Body of pancreas (tissue), 4 donors: ENCODE measurements around the gene ITPR2. TPM values are rescaled to one million over a fixed set of nuclear protein-coding genes. Genes with fewer than 3 reads are reported as not detected.
A peak's percentile ranks its signal among the peaks of the same experiment; 100 is the strongest.
"Not testable (repeated sequence)": the region's sequence is repeated elsewhere in the genome, so short reads cannot be mapped to it uniquely, and the experiment has no call there.

Experiments
- ATAC-seq: fragments of 150-250 bp; one replicate; pipeline ENCODE4 v1.9.1; 2016
- DNase-seq, 4 donors: peaks; one replicate each; pipeline ENCODE4 v3.0.0-alpha.2; 2019
- H3K27ac ChIP-seq, 4 donors: fragments of 200-600 bp; sonication (generic); 1 replicate in 3 of 4; 2 replicates in 1 of 4; pipeline versions ENCODE4 v1.5.1 to v1.6.1; 2016 to 2019; ENCODE audit warnings: mild to moderate bottlenecking in 1 of 4, mixed read lengths in 1 of 4, moderate library complexity in 1 of 4
- H3K27me3 ChIP-seq, 2 donors: fragments of 200-600 bp; sonication (generic); one replicate each; pipeline ENCODE4 v1.6.0; 2016; ENCODE audit warnings: mild to moderate bottlenecking in 1 of 2
- H3K36me3 ChIP-seq, 2 donors: fragments of 200-600 bp; sonication (generic); replicated peaks in 1 of 2; 2 replicates each; pipeline ENCODE4 v1.5.1; 2016; ENCODE audit warnings: low read depth in 2 of 2; ENCODE audit not compliant: insufficient read depth in 1 of 2
- H3K4me1 ChIP-seq: fragments of 200-600 bp; sonication (generic); one replicate; pipeline ENCODE4 v1.6.0; 2016
- H3K4me3 ChIP-seq, 2 donors: fragments of 200-600 bp; sonication (generic); 1 replicate in 1 of 2; 2 replicates in 1 of 2; pipeline ENCODE4 v1.5.1; 2016 to 2019
- H3K9me3 ChIP-seq, 3 donors: fragments of 200-600 bp; sonication (generic); 1 replicate in 2 of 3; 2 replicates in 1 of 3; pipeline ENCODE4 v1.5.1; 2016
- POLR2A ChIP-seq, 3 donors: fragments of 450-650 bp; IDR thresholded peaks; one replicate each; pipeline ENCODE4 v1.6.1; 2016; ENCODE audit warnings: antibody characterized with exemption in 3 of 3, mild to moderate bottlenecking in 2 of 3
- WGBS, 2 donors: methylation state at CpG; one replicate each; pipeline ENCODE4 v1.1.5; 2017; 5-methylcytosine and 5-hydroxymethylcytosine counted together
- intact Hi-C: fragments of 100-400 bp; cut with DNase I; formaldehyde crosslinking; loops from one replicate; pipeline ENCODE4 v1.15.1; 2023
- total RNA-seq, 2 donors: library from RNA; depleted of rRNA; stranded (reverse); fragments of >200 nt; gene quantifications; one replicate each; pipeline ENCODE4 v1.1.0, GENCODE V29; 2016
- TF ChIP-seq, protein P1 (sequence below), 7 experiments: fragments of 450-650 bp in 4 of 7; fragments of 200-600 bp in 3 of 7; sonication (generic) in 3 of 7; IDR thresholded peaks; one replicate each; pipeline ENCODE4 v1.5.1; 2016 to 2019; ENCODE audit warnings: antibody characterized with exemption in 7 of 7

ITPR2 gene
- total RNA-seq, 2 donors from 2014 or later, result 37.4 to 92.9 TPM

DNA sequence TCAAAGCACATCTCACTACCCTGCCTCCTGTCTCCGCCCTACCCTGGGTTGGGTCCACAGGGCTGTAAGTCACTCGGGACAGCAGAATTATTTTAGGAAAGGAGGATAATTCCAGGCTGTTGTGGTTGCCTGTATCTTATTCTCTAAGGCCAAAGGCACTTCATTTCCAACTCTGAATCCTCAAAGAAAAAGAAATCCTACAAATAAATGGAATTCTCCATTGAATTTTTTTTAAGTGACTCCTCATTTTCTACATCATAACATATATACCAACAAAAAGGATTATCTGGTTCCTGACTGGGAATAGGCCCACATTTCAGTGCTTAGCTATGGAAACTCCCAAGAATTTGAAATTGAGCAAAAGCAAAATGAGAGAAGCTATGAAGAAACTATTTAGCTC lies 186.4 kb downstream of the ITPR2 start:
- H3K9me3 ChIP-seq, result no peaks in the 10 kb centered on the region
- ATAC-seq, result no peak
- H3K4me3 ChIP-seq, result no peak overlapping the region
- TF ChIP-seq, protein P1, sequence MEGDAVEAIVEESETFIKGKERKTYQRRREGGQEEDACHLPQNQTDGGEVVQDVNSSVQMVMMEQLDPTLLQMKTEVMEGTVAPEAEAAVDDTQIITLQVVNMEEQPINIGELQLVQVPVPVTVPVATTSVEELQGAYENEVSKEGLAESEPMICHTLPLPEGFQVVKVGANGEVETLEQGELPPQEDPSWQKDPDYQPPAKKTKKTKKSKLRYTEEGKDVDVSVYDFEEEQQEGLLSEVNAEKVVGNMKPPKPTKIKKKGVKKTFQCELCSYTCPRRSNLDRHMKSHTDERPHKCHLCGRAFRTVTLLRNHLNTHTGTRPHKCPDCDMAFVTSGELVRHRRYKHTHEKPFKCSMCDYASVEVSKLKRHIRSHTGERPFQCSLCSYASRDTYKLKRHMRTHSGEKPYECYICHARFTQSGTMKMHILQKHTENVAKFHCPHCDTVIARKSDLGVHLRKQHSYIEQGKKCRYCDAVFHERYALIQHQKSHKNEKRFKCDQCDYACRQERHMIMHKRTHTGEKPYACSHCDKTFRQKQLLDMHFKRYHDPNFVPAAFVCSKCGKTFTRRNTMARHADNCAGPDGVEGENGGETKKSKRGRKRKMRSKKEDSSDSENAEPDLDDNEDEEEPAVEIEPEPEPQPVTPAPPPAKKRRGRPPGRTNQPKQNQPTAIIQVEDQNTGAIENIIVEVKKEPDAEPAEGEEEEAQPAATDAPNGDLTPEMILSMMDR (IDR thresholded peaks at IDR 0.05), result no peak
- TF ChIP-seq POLR2A (IDR thresholded peaks at IDR 0.05), result no peak
- H3K27ac ChIP-seq, result no peak overlapping the region
- intact Hi-C loops, result no loop called here
- WGBS, 2 donors, result 91% methylated on average over 2 of the region's 2 CpGs
- no peak for DNase-seq
- no peaks in the 10 kb centered on the region for H3K4me1 ChIP-seq
- H3K27me3 ChIP-seq, result no peaks in the 10 kb centered on the region
- peaks cover 0 to under 1% of the 10 kb centered on the region in 2 donors for H3K36me3 ChIP-seq

DNA sequence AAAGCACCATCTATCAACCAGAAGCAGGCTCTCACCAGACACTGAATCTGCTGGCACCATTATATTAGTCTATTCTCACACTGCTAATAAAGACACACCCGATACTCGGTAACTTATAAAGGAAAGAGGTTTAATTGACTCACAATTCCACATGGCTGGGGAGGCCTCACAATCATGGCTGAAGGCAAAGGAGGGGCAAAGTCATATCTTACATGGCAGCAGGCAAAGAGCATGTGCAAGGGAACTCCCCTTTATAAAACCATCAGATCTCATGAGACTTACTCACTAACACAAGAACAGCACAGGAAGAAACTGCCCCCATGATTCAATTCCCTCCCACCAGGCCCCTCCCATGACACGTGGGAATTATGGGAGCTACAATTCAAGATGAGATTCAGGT lies 188.6 kb downstream of the ITPR2 start:
- ATAC-seq, H3K27me3 ChIP-seq, H3K36me3 ChIP-seq, H3K4me3 ChIP-seq, H3K9me3 ChIP-seq, H3K27ac ChIP-seq, intact Hi-C loops, H3K4me1 ChIP-seq, DNase-seq: not testable (repeated sequence)
- 94 to 98% methylated on average over 3 of the region's 3 CpGs for WGBS, 2 donors

DNA sequence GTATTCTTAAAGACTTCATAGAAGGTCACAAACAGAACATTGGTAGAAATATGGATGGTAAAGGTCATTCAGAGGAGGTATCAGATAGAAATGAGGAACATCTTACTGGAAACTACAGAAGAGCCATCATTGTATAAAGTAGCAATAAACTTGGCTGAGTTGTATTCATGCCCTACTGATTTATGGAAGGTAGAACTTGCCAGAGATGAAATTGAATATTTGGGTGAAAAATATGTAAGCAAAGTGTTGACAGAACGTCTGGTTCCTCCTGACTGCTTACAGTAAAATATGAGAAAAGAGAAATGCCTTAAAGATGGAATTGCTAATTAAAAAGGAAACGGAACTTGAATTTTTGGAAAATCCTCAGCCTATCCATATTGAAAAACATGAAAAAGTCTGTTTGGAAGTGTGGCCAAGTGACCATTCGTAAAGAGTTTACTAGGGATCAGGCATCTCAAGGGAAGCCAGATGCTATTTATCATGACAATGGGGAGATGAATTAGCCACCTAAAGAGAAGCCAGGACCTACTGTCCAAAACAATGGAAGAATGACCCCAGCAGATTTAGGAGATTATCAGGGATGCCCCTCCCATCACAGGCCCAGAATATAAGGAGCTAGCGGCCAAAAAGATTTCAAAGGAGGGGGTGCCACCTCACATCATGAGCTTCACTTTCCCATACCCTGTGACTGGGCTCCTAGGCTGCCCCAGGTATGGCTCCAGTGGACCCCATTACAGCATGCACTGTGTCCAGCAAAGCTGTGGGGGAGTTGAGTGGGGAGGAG lies 189.3 kb downstream of the ITPR2 start:
- ATAC-seq (no peak), DNase-seq (no peak)
- H3K27me3 ChIP-seq, result no peaks in the 10 kb centered on the region
- intact Hi-C loops, result no loop called here
- H3K27ac ChIP-seq, result no peak overlapping the region
- H3K9me3 ChIP-seq, result no peaks in the 10 kb centered on the region
- H3K4me1 ChIP-seq, result no peaks in the 10 kb centered on the region
- no peak overlapping the region for H3K4me3 ChIP-seq
- TF ChIP-seq, protein P1 (IDR thresholded peaks at IDR 0.05), result no peak
- TF ChIP-seq POLR2A (IDR thresholded peaks at IDR 0.05), result no peak
- WGBS, 2 donors, result 82 to 84% methylated on average over 4 of the region's 4 CpGs
- H3K36me3 ChIP-seq, result peaks cover 0 to 3% of the 10 kb centered on the region in 2 donors

DNA sequence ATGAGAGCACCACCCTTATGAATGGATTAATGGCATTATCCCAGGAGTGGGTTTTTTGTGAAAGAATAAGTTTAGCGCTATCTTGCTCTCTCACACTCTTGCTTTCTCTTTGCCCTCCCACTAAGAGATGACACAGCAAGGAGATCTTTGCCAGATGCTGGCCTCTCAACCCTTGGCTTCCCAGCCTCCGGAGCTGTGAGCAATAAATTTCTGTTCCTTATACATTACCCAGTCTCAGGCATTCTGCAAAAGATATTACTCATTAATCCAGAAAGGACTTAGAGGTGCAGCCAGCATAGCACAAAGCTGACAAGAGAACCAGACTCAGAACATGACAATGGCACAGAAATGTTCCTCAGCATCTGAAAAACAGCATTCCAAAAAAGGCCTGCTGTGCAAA lies 190.6 kb downstream of the ITPR2 start:
- no peak for ATAC-seq
- intact Hi-C loops, result no loop called here
- no peak for DNase-seq
- H3K9me3 ChIP-seq, result no peaks in the 10 kb centered on the region
- TF ChIP-seq POLR2A (IDR thresholded peaks at IDR 0.05), result no peak
- TF ChIP-seq, protein P1 (IDR thresholded peaks at IDR 0.05), result no peak
- peaks cover 0 to 3% of the 10 kb centered on the region in 2 donors for H3K36me3 ChIP-seq
- WGBS, 2 donors, result 86 to 88% methylated on average over 2 of the region's 2 CpGs
- H3K27ac ChIP-seq, result no peak overlapping the region
- H3K4me1 ChIP-seq, result no peaks in the 10 kb centered on the region
- no peak overlapping the region for H3K4me3 ChIP-seq
- no peaks in the 10 kb centered on the region for H3K27me3 ChIP-seq

DNA sequence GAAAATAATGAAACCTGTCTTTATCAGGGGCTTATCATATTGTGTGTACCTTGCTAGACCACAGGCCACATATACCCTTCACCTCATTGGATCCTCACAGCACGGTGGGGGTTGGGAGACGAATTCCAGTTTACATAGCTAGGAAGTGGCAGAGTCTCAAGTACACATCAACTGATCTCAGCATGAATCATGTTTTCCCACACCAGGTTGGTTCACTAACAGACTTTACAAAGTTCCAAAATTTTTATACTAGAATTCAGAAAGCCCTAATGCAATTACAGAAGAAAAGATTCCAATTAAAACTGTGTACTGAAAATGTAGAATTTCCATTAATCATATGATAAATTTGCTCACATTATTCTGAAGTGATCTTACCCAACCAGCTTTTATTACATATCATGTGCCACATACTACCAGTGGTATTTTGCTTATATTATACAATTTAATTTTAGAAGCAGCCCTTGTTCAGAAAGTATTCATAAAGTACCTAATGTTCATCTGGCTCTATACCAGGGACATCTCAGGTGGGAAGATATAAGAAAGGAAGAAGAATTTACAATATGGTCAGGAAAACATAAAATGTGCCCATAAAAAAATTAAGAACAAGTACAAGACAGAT lies 196.2 kb downstream of the ITPR2 start:
- no peaks in the 10 kb centered on the region for H3K4me1 ChIP-seq
- TF ChIP-seq POLR2A (IDR thresholded peaks at IDR 0.05), result no peak
- TF ChIP-seq, protein P1 (IDR thresholded peaks at IDR 0.05), result no peak
- no peaks in the 10 kb centered on the region for H3K27me3 ChIP-seq
- no peak for ATAC-seq
- no peak overlapping the region for H3K27ac ChIP-seq
- intact Hi-C loops, result no loop called here
- H3K36me3 ChIP-seq, result peaks cover 0 to 3% of the 10 kb centered on the region in 2 donors
- WGBS, 2 donors, result 56 to 59% methylated on average over 2 of the region's 2 CpGs
- peak in 1 of 4 donors; percentile 29 for DNase-seq
- H3K9me3 ChIP-seq, result no peaks in the 10 kb centered on the region
- no peak overlapping the region for H3K4me3 ChIP-seq
